A673 (cell line): ENCODE data around the gene IGF2R. TPM values are rescaled to one million over a fixed set of nuclear protein-coding genes. Genes with fewer than 3 reads are reported as not detected.

Experiments used
- BruUV-seq: library from RNA; stranded (reverse); fragments of 400-500 nt; replicated peaks from 2 replicates; lab custom pipeline; 2021; lab: Mats Ljungman, UMichigan
- CTCF ChIA-PET: fragments of 300-600 bp; sonication (Branson Sonifier 250); formaldehyde crosslinking; loops from one replicate; lab custom pipeline; 2022; ENCODE audit warnings: antibody characterized with exemption; lab: Charles Lee
- POLR2A ChIA-PET: fragments of 300-600 bp; sonication (Branson Sonifier 250); formaldehyde crosslinking; loops from one replicate; lab custom pipeline; 2022; ENCODE audit warnings: antibody characterized with exemption; ENCODE audit not compliant: low non-redundant PET; lab: Charles Lee
- DNase-seq: peaks from one replicate; pipeline ENCODE4 v3.0.0-alpha.2; 2015; ENCODE audit warnings: low spot score
- H3K27ac ChIP-seq: fragments of 200-600 bp; sonication (generic); 2 replicates; pipeline ENCODE4 v1.5.1; 2016; ENCODE audit warnings: mixed run types, low read depth, mild to moderate bottlenecking, mixed read lengths, antibody characterized with exemption, low read length; ENCODE audit not compliant: poor library complexity, severe bottlenecking
- H3K27me3 ChIP-seq: fragments of 200-600 bp; sonication (generic); replicated peaks from 2 replicates; pipeline ENCODE4 v1.6.1; 2017; ENCODE audit warnings: mixed run types, low read depth, mild to moderate bottlenecking, mixed read lengths, antibody characterized with exemption, low read length; ENCODE audit not compliant: insufficient read depth, poor library complexity
- H3K36me3 ChIP-seq: fragments of 200-600 bp; sonication (generic); 2 replicates; pipeline ENCODE4 v1.6.1; 2016; ENCODE audit warnings: mixed run types, mild to moderate bottlenecking, mixed read lengths, antibody characterized with exemption, low read length; ENCODE audit not compliant: insufficient read depth, poor library complexity, severe bottlenecking
- H3K4me1 ChIP-seq: fragments of 200-600 bp; sonication (generic); 2 replicates; pipeline ENCODE4 v1.6.1; 2017; ENCODE audit warnings: mixed run types, mild to moderate bottlenecking, mixed read lengths, antibody characterized with exemption, low read length; ENCODE audit not compliant: insufficient read depth, poor library complexity, severe bottlenecking
- H3K4me3 ChIP-seq: fragments of 200-600 bp; sonication (generic); 2 replicates; pipeline ENCODE4 v1.5.1; 2016; ENCODE audit warnings: low read depth, mixed run types, mild to moderate bottlenecking, mixed read lengths, low read length; ENCODE audit not compliant: poor library complexity, severe bottlenecking
- H3K9me3 ChIP-seq: fragments of 200-600 bp; sonication (generic); 2 replicates; pipeline ENCODE4 v1.6.1; 2016; ENCODE audit warnings: mixed run types, low read depth, mild to moderate bottlenecking, mixed read lengths, antibody characterized with exemption, low read length; ENCODE audit not compliant: poor library complexity, severe bottlenecking
- CTCF ChIP-seq: fragments of 300-800, 200-600 bp; sonication (generic); conservative IDR thresholded peaks from 2 replicates; pipeline ENCODE4 v1.5.1; 2017; ENCODE audit warnings: low read depth, mild to moderate bottlenecking, antibody characterized with exemption, low read length, moderate library complexity, mixed read lengths
- EZH2 ChIP-seq: fragments of 200-600 bp; sonication (generic); IDR thresholded peaks from 2 replicates; pipeline ENCODE4 v1.6.1; 2017; ENCODE audit warnings: borderline replicate concordance, low read depth, mild to moderate bottlenecking, mixed read lengths, antibody characterized with exemption, low read length; ENCODE audit not compliant: poor library complexity, severe bottlenecking
- intact Hi-C: fragments of 100-400 bp; cut with micrococcal nuclease; formaldehyde crosslinking; loops from one replicate; pipeline ENCODE4 v1.10.0; 2022; ENCODE audit not compliant: unreplicated experiment
- total RNA-seq: library from RNA; stranded (reverse); gene quantifications from 2 replicates; pipeline ENCODE4 v1.2.3, GENCODE V29; 2021

IGF2R gene
- total RNA-seq, 1 experiment from 2014 or later = 67.4 TPM

GRCh38 chr6:160069050-160069454, 100.2 kb downstream of the IGF2R start:
- Histone ChIP-seq H3K9me3 (no peaks in the 10 kb centered on the region), H3K4me1 (no peaks in the 10 kb centered on the region), H3K4me3 (no peak overlapping the region), H3K27ac (no peak overlapping the region), H3K36me3 (peaks cover 61% of the 10 kb centered on the region), H3K27me3 (no peaks in the 10 kb centered on the region)
- POLR2A ChIA-PET = no interaction called here
- no peak for DNase-seq
- intact Hi-C loops = no loop called here
- BruUV-seq = no TSS peak
- CTCF ChIA-PET = no interaction called here
- TF ChIP-seq EZH2 (no peak), CTCF (no peak)

DNA sequence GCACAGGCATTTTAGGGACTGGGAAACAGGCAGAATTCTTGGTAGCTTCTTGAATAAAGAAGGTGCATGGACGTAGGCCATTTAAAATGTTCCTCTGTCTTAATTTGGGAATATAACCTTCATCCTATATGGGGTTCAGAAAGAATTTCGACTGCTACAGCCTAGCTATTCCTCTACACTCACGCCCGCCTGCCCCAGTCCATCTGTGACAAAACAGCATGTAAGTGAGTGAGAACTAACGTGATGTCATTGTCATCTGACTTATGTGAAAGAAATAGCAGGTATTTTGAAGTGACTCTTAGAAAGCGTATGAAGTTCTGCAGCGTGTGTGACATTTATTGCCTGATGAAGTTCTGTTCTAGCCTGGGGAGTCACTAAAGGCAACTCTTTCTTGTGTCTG, 100.6 kb downstream of the IGF2R start:
- BruUV-seq = no TSS peak
- no peaks in the 10 kb centered on the region for H3K9me3 ChIP-seq
- no peaks in the 10 kb centered on the region for H3K27me3 ChIP-seq
- no peak for TF ChIP-seq EZH2
- no peak for TF ChIP-seq CTCF
- ChIA-PET POLR2A (no interaction called here), CTCF (no interaction called here)
- H3K4me3 ChIP-seq = no peak overlapping the region
- H3K4me1 ChIP-seq = no peaks in the 10 kb centered on the region
- intact Hi-C loops = no loop called here
- no peak overlapping the region for H3K27ac ChIP-seq
- DNase-seq = no peak
- H3K36me3 ChIP-seq = peaks cover 59% of the 10 kb centered on the region

DNA sequence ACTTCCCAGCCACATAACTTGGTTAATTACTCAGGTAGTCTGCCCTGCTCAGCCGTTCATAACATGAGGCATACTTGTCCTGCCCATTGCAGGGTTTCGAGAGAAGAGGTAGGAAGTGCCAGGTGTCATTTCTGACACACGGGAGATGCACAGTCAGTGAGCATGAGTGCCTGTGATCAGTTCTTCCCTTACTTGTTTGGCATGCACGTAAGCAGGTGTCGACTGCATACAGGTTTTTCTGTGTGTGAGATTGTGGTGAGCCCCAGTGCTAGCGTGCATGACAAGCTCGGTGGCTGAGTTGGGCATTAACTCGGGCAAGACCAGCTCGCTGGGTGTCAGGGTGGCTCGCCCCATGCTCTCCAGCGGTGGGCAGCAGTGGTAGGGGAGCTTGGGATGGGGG, 101.5 kb downstream of the IGF2R start:
- intact Hi-C loops = no loop called here
- DNase-seq = no peak
- H3K9me3 ChIP-seq = no peaks in the 10 kb centered on the region
- ChIA-PET CTCF (no interaction called here), POLR2A (no interaction called here)
- TF ChIP-seq CTCF = no peak
- no peak for TF ChIP-seq EZH2
- H3K4me3 ChIP-seq = no peak overlapping the region
- H3K27ac ChIP-seq = no peak overlapping the region
- no peaks in the 10 kb centered on the region for H3K27me3 ChIP-seq
- BruUV-seq = no TSS peak
- H3K36me3 ChIP-seq = peaks cover 57% of the 10 kb centered on the region
- no peaks in the 10 kb centered on the region for H3K4me1 ChIP-seq
